ENCODE results near the gene SEPTIN5.
"Not testable (repeated sequence)": the region's sequence is repeated elsewhere in the genome, so short reads cannot be mapped to it uniquely, and the experiment has no call there.

SEPTIN5 gene

DNA sequence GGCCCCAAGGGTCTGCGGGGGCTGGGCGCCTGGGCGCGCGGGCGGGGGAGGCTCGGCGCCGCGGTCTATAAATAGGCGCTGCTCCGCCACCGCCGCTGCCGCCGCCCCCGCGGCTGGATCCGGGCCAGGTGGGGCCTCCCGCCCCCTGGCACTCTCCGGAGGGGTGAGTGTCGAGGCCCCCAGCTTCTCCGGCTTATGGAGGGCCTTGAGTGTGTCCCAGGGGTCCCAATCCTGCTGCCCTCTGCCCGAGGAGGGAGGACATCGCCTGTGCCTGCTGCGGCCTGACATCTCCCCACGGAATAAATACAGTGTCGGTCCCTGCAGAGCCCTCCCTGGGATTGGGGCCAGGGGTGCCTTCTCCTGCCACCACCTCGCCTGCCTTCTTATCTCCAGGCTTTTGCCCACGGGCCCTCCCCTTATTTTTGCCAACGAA, 4.8 kb downstream of the SEPTIN5 start:
- DNase-seq (ENCODE audit: insufficient read length, low spot score) (no peak), FAIRE-seq (no peak)

DNA sequence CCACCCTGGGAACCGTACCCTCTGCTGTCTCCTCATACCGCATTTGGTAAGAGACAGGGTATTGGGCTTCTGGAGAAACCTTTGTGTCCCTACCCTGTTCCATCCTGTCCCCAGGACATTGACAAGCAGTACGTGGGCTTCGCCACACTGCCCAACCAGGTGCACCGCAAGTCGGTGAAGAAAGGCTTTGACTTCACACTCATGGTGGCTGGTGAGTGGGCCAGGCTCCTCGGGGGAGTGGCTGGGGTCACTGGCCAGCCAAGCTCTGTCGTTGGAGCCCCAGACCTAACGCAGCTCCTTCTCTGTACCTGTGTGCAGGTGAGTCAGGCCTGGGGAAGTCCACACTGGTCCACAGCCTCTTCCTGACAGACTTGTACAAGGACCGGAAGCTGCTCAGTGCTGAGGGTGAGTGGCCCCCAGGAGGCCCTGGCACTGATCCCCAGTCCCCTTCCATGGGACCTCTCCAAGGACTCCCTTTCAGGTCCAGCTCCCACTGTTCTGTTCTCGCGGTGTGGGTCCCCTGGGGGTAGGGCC, 5.3 kb downstream of the SEPTIN5 start:
- DNase-seq (ENCODE audit: insufficient read length, low spot score) (no peak), FAIRE-seq (no peak)

DNA sequence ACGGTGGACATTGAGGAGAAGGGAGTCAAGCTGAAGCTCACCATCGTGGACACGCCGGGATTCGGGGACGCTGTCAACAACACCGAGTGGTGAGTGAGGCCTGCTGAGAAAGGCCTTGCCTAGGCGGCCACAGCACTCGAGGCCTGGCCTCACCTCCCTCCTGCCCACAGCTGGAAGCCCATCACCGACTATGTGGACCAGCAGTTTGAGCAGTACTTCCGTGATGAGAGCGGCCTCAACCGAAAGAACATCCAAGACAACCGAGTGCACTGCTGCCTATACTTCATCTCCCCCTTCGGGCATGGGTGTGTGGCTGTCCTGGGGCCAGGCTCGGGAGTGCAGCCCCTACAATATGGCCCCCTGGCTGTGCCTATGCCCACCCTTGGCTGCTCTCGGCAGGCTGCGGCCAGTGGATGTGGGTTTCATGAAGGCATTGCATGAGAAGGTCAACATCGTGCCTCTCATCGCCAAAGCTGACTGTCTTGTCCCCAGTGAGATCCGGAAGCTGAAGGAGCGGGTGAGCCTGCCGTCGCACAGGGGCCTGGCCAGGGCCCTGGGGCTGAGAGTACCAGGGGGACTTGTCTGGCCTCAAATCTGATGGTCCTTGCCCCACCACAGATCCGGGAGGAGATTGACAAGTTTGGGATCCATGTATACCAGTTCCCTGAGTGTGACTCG, 6.0 kb downstream of the SEPTIN5 start:
- FAIRE-seq, result no peak
- no peak for DNase-seq (ENCODE audit: insufficient read length, low spot score)

GRCh38 chr22:19720999-19721329, 6.7 kb downstream of the SEPTIN5 start:
- DNase-seq (ENCODE audit: insufficient read length, low spot score) (no peak), FAIRE-seq (no peak)

DNA sequence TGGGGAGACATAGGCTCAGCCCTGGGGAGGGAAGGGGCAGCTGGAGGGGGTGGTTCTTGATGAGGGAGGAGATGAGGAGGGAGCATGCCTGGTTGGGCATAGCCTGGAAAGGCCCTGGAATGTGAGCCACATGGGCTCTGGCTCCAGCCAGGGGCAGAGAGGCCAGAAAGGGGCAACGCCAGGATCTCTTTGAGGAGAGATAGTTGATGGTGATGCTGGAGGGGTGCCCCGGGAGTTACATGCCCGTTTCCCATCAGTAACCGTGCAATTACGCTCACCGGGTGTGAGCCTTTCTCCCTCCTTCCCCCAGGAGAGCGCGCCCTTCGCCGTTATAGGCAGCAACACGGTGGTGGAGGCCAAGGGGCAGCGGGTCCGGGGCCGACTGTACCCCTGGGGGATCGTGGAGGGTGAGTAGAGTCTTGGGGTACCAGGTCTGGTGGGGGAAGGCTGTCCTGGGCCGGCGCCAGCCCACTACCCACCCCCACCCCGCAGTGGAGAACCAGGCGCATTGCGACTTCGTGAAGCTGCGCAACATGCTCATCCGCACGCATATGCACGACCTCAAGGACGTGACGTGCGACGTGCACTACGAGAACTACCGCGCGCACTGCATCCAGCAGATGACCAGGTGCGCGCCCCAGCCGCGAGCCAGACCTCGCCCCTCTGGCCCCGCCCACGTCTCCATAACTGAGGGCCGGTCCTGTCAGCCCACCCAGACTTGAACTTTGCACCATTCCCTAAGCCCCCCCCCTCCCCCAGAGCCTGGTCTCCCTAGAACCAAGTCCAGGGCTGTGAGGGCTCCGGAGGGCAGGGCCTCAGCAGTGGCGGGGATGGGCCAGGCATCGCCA, 7.3 kb downstream of the SEPTIN5 start:
- DNase-seq (ENCODE audit: insufficient read length, low spot score) (no peak), FAIRE-seq (no peak)

GRCh38 chr22:19722178-19722981, 8.1 kb downstream of the SEPTIN5 start:
- no peak for FAIRE-seq
- no peak for DNase-seq (ENCODE audit: insufficient read length, low spot score)

- no peak for FAIRE-seq
- no peak for DNase-seq (ENCODE audit: insufficient read length, low spot score)
Observed at GRCh38 chr22:19722982-19723231, 8.6 kb downstream of the SEPTIN5 start.

DNA sequence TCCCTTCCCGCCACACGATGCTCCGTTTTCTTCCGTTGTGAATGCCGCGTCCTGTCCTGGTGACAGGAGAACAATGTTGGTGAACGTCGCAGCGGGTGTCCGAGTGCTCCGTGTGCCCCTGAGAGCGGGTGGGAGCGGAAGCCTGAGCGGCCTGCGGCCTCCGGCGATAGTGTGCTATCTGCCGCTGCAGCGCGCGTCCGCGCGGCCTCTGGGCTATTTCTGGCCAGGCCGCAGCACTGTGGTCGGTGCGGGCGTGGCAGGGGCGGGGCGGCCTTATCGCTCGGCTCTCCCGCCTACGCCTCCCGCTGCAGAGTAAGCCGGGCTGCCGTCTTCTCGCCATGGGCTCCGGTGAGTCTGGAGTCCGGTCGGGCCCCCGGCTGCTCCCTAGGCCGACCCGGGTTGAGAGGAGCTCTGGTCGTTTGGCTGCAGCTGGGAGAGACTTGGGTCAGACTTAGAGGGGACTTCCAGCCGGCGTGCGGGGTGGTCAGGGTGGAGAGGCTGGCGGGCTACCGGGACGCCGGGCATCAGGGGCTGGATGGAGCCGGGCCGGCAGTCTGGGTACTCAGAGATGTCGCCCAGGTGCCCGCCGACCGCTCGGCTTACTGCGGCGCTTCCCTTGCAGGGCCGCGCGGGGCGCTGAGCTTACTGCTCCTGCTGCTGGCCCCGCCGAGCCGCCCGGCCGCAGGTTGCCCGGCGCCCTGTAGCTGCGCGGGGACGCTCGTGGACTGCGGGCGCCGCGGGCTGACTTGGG, 9.1 kb downstream of the SEPTIN5 start, which contains the start of gene GP1BB:
TSS of gene GP1BB (plus strand) at position 308 of the 751 bp plus-strand sequence. CDS start at position 339, 31 bp downstream.
- no peak for FAIRE-seq

GRCh38 chr22:19723983-19724827, 9.9 kb downstream of the SEPTIN5 start:
- DNase-seq (ENCODE audit: insufficient read length, low spot score) (no peak), FAIRE-seq (no peak)

More for the DNA sequence above, 9.1 kb downstream of the SEPTIN5 start, which contains the start of gene GP1BB:
- DNase-seq (ENCODE audit: insufficient read length, low spot score), result no peak

- FAIRE-seq (no peak), DNase-seq (ENCODE audit: insufficient read length, low spot score) (no peak)
Observed at GRCh38 chr22:19724927-19725661, 10.8 kb downstream of the SEPTIN5 start.

DNA sequence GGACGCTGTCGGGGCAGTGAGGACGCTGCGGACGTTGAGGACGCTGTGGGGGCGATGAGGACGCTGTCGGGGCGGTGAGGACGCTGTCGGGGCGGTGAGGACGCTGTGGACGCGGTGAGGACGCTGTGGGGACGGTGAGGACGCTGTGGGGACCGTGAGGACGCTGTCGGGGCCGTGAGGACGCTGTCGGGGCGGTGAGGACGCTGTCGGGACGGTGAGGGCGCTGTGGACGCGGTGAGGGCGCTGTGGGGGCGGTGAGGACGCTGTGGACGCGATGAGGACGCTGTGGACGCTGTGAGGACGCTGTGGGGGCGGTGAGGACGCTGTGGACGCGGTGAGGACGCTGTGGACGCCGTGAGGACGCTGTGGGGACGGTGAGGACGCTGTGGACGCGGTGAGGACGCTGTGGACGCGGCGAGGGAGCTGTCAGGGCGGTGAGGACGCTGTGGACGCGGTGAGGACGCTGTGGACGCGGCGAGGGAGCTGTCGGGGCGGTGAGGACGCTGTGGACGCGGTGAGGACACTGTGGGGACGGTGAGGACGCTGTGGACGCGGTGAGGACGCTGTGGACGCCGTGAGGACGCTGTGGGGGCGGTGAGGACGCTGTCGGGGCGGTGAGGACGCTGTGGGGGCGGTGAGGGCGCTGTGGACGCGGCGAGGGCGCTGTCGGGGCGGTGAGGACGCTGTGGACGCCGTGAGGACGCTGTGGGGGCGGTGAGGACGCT, 11.9 kb downstream of the SEPTIN5 start:
- FAIRE-seq; DNase-seq (ENCODE audit: insufficient read length, low spot score): not testable (repeated sequence)

GRCh38 chr22:19727310-19728150, 13.2 kb downstream of the SEPTIN5 start:
- DNase-seq (ENCODE audit: insufficient read length, low spot score) (no peak), FAIRE-seq (no peak)

GRCh38 chr22:19728271-19728670, 14.0 kb downstream of the SEPTIN5 start:
- no peak for FAIRE-seq
- no peak for DNase-seq (ENCODE audit: insufficient read length, low spot score)

- no peak for DNase-seq (ENCODE audit: insufficient read length, low spot score)
- no peak for FAIRE-seq
Observed at GRCh38 chr22:19728836-19729235, 14.5 kb downstream of the SEPTIN5 start.

GRCh38 chr22:19729507-19729906, 15.2 kb downstream of the SEPTIN5 start:
- FAIRE-seq (no peak), DNase-seq (ENCODE audit: insufficient read length, low spot score) (no peak)

DNA sequence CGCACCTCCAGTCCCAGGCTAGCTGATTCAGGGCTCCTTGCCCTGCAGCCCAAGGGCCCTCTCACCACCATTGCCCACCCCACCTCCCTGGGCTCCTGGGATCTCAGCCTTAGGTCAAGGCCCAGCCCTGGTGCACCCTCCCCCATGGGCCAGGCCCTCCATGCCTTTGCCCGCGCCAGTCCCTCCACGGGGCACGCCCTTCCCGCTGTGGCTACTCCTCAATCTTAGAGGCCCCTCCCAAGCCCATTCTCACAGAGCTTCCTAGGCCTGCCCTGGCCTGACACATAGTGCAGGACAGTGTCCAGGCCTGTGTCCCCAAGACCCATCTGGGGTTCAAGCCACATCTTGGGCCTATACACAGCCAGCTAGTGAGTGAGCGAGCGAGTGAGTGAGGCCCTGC, 15.9 kb downstream of the SEPTIN5 start:
- DNase-seq (ENCODE audit: insufficient read length, low spot score) (no peak), FAIRE-seq (no peak)

DNA sequence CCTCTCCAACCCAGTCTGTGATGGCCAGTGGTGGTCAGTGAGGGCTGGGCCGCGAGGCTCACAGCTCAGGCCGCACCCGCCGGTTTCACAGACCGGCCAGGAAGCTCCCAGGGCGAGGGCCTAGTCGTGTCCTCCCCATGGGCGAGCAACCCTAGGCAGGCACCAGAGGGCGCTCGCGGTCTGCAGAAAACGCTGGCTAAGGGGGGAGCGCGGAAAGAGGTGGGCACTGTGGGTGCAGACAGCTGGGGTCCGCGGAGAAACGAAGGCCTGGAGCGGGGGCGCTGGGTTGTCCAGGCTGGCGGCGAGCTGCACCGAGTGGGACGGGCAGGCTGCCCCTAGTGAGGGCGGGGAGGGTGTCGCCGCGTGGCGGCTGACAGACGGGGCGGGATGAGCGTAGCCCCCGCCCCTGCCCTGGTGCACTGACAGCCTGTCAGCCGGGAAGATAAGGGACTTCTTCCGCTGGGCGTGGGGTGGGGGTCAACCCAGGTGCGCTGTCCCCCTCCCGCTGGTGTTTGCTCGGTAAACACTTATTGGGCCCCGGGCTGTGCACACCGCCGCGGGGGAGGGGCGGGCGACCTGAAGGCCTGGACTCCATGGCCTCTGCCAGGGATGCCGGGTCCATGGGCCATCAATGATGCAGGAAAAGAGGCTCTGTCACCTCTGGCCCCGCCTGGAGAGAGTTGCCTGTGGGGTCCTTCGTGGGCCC, 16.5 kb downstream of the SEPTIN5 start:
- DNase-seq (ENCODE audit: insufficient read length, low spot score) (peak; percentile 99), FAIRE-seq (peak; percentile 81)

Measured in GM19239 (cell line).